Endothelial cell of umbilical vein (primary cell): ENCODE data around the gene TTC36. TPM values are rescaled to one million over a fixed set of nuclear protein-coding genes. Genes with fewer than 3 reads are reported as not detected.

ENCODE experiments used
- BruUV-seq: library from RNA; stranded (reverse); fragments of 400-500 nt; replicated peaks from 2 replicates; lab custom pipeline; 2021; lab: Mats Ljungman, UMichigan
- CTCF ChIA-PET: fragments of 300-600, 350-600 bp; sonication (Branson Sonifier 250); formaldehyde crosslinking; loops from one replicate; lab custom pipeline; 2021; ENCODE audit warnings: antibody characterized with exemption, inconsistent platforms; lab: Charles Lee
- POLR2A ChIA-PET: fragments of 300-600, 350-600 bp; sonication (Branson Sonifier 250); formaldehyde crosslinking; loops from one replicate; lab custom pipeline; 2021; ENCODE audit warnings: antibody characterized with exemption, inconsistent platforms; lab: Charles Lee
- DNase-seq: peaks from one replicate; pipeline ENCODE4 v3.0.0-alpha.2; 2011; ENCODE audit warnings: low read depth, low spot score
- FAIRE-seq: peaks from 2 replicates; lab custom pipeline; 2011; peaks lifted over from hg19 to GRCh38; lab: Jason Lieb, UNC
- H2AFZ ChIP-seq: 2 replicates; pipeline ENCODE4 v1.6.0; 2012; ENCODE audit warnings: low read depth, low read length, control low read depth, inconsistent platforms
- H3K27ac ChIP-seq: 2 replicates; pipeline ENCODE4 v1.5.1; 2011; ENCODE audit warnings: low read depth, mild to moderate bottlenecking, control low read depth, low read length, moderate library complexity; ENCODE audit not compliant: insufficient read depth
- H3K27me3 ChIP-seq, 2 experiments: 2 replicates each; pipeline versions ENCODE4 v1.6.0 to v1.6.1; 2011; ENCODE audit warnings: low read length in 2 of 2, mixed read lengths in 1 of 2; ENCODE audit not compliant: control insufficient read depth in 2 of 2, insufficient read depth in 2 of 2
- H3K36me3 ChIP-seq, 2 experiments: 2 replicates in 1 of 2; 3 replicates in 1 of 2; pipeline ENCODE4 v1.5.1; 2011; ENCODE audit warnings: low read length in 2 of 2, mild to moderate bottlenecking in 1 of 2, moderate library complexity in 1 of 2; ENCODE audit not compliant: control insufficient read depth in 2 of 2, insufficient read depth in 2 of 2; ENCODE audit errors: extremely low read depth in 1 of 2
- H3K4me1 ChIP-seq: 3 replicates; pipeline ENCODE4 v1.5.1; 2011; ENCODE audit warnings: mild to moderate bottlenecking, low read length; ENCODE audit not compliant: control insufficient read depth, insufficient read depth; ENCODE audit errors: extremely low read depth
- H3K4me2 ChIP-seq: 2 replicates; pipeline ENCODE4 v1.6.1; 2011; ENCODE audit warnings: low read length, control low read depth, mixed read lengths; ENCODE audit not compliant: insufficient read depth
- H3K4me3 ChIP-seq, 3 experiments: fragments of 200-600 bp in 1 of 3; sonication (generic), shearing (Covaris generic) in 1 of 3; replicated peaks in 1 of 3; 2 replicates each; pipeline ENCODE4 v1.5.1; 2011 to 2016; ENCODE audit warnings: control low read depth in 3 of 3, low read length in 3 of 3, mild to moderate bottlenecking in 2 of 3, inconsistent platforms in 1 of 3, low read depth in 1 of 3, moderate library complexity in 1 of 3; ENCODE audit not compliant: insufficient read depth in 1 of 3
- H3K79me2 ChIP-seq: 2 replicates; pipeline ENCODE4 v1.6.0; 2012; ENCODE audit warnings: low read length, inconsistent platforms; ENCODE audit not compliant: control insufficient read depth, insufficient read depth
- H3K9ac ChIP-seq: replicated peaks from 2 replicates; pipeline ENCODE3; 2011; ENCODE audit warnings: low read length, control low read depth; ENCODE audit not compliant: insufficient read depth; ENCODE audit errors: extremely low read depth
- H3K9me1 ChIP-seq: replicated peaks from 3 replicates; pipeline ENCODE4 v1.6.0; 2011; ENCODE audit warnings: mild to moderate bottlenecking, low read length; ENCODE audit not compliant: control insufficient read depth, insufficient read depth; ENCODE audit errors: extremely low read depth
- H3K9me3 ChIP-seq: replicated peaks from 2 replicates; pipeline ENCODE4 v1.5.1; 2012; ENCODE audit warnings: low read length, inconsistent platforms; ENCODE audit not compliant: control insufficient read depth, insufficient read depth
- H4K20me1 ChIP-seq: replicated peaks from 2 replicates; pipeline ENCODE3; 2011; ENCODE audit warnings: mild to moderate bottlenecking, low read length; ENCODE audit not compliant: control insufficient read depth, insufficient read depth; ENCODE audit errors: extremely low read depth
- EZH2 ChIP-seq: IDR thresholded peaks from 2 replicates; pipeline ENCODE4 v1.6.1; 2012; ENCODE audit warnings: borderline replicate concordance, low read depth, mild to moderate bottlenecking, moderate library complexity, low read length, inconsistent platforms; ENCODE audit not compliant: severe bottlenecking
- JUN ChIP-seq: IDR thresholded peaks from 2 replicates; pipeline ENCODE4 v1.6.1; 2011; ENCODE audit warnings: borderline replicate concordance, low read depth; ENCODE audit not compliant: insufficient read length, insufficient read depth
- MYC ChIP-seq: IDR thresholded peaks from one replicate; pipeline ENCODE4 v1.6.1; 2011; ENCODE audit warnings: mild to moderate bottlenecking, low read depth, low read length
- POLR2A ChIP-seq: IDR thresholded peaks from 2 replicates; pipeline ENCODE4 v1.6.1; 2012; ENCODE audit warnings: low read depth, mild to moderate bottlenecking, control low read depth, low read length
- POLR2AphosphoS5 ChIP-seq: IDR thresholded peaks from 2 replicates; pipeline ENCODE4 v1.6.1; 2012; ENCODE audit warnings: low read depth, mild to moderate bottlenecking, control low read depth, low read length, moderate library complexity; ENCODE audit not compliant: insufficient read depth
- dilution Hi-C: fragments of 300-500 bp; cut with MboI; formaldehyde crosslinking; loops from one replicate; pipeline ENCODE4 v1.15.0; 2019; ENCODE audit warnings: low sequenced_read_pairs; ENCODE audit not compliant: extremely low pct_ligation_motif_present
- intact Hi-C: fragments of 100-400 bp; cut with micrococcal nuclease; formaldehyde crosslinking; loops from one replicate; pipeline ENCODE4 v1.10.0; 2022
- polyA plus RNA-seq, 4 experiments: library from polyadenylated mRNA; depleted of rRNA in 3 of 4; stranded (reverse) in 3 of 4; unstranded in 1 of 4; fragments of >200 nt; gene quantifications; 2 replicates each; pipeline versions ENCODE4 v1.2.1 to v1.2.3, GENCODE V29; 2011 to 2012; ENCODE audit warnings: missing spikeins in 1 of 4
- total RNA-seq: library from RNA; stranded (reverse); gene quantifications from 2 replicates; pipeline ENCODE4 v1.2.3, GENCODE V29; 2021
- TF ChIP-seq, protein P1 (sequence below): IDR thresholded peaks from 2 replicates; pipeline ENCODE4 v1.6.1; 2011; ENCODE audit not compliant: insufficient read depth, insufficient read length

The TTC36 gene
- total and polyA plus RNA-seq, 2 donors (not counting 3 experiments of a cell fraction or from before 2014, with no cell fraction given): 0.60 TPM; not detected in 1

DNA sequence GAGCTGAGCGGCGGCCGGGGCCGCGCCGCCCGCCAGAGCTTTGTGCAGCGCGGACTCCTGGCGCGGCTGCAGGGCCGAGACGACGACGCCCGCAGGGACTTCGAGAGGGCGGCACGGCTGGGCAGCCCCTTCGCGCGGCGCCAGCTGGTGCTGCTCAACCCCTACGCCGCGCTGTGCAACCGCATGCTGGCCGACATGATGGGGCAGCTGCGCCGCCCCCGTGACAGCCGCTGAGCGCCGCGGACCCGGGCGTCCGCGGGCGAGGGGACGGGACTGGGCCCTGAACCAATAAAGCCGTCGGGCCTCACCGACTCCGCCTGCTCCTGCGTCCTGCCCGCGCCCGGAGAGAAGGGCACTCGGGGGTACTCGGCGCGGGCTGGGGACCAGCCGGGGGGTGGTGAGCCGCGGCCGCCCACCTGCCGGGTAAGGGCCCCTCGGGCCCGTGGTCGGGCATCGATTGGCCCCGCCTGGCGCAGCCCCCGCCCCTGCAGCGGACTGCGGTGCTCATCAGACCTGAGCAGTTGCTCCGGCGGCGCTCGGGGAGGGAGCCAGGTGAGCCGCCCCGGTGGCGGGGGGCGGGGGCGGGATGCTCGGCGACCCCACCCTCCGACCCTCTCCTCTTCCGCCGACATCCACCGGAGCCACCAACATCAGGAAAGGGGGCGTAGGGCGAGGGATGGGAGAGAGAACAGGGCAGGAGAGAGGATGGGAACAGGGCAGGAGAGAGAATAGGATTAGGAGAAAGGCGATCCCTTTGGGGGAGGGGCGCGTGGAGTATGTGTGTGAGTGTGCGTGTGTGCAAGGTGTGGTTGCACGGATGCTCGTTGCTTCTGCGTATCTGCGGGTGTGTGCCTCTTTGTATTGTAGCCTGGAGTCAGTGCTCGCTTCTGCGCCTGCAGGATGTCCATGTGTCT is 3.7 kb downstream of the TTC36 start, which contains the start of gene TMEM25:
Gene TMEM25 (plus strand): TSS at position 510 of the 914 bp plus-strand sequence. CDS start 610 bp downstream, outside the sequence.
- FAIRE-seq: peak; percentile 75
- Histone ChIP-seq H3K9me1 (no peaks in the 10 kb centered on the region), H3K79me2 (no peaks in the 10 kb centered on the region), H3K9ac (peak within 1 kb of the TSS; percentile 62), H4K20me1 (no peaks in the 10 kb centered on the region), H3K4me1 (peaks cover 10% of the 10 kb centered on the region), H3K4me3 (peak within 1 kb of the TSS; percentile 19 to 78 (median 55)), H2AFZ (peak within 1 kb of the TSS; percentile 23), H3K36me3 (peaks cover 0 to 2% of the 10 kb centered on the region in 2 experiments), H3K27me3 (no peaks in the 10 kb centered on the region), H3K4me2 (peak within 1 kb of the TSS; percentile 31), H3K27ac (no peak within 1 kb of the TSS), H3K9me3 (no peaks in the 10 kb centered on the region)
- dilution Hi-C loops (no loop called here), intact Hi-C loops (loop anchor here (1.0 kb wide), 1 partner anchor 35 kb away; no protein-coding TSS in a partner anchor)
- ChIA-PET POLR2A (no interaction called here), CTCF (interaction anchor here (0.6 kb wide), 1 partner anchor 8 kb away, joined by 3 read pairs; no protein-coding TSS in a partner anchor)
- DNase-seq: peak; percentile 69
- TF ChIP-seq POLR2AphosphoS5 (peak; percentile 60), POLR2A (peak; percentile 26), MYC (no peak)
- BruUV-seq: no TSS peak

DNA sequence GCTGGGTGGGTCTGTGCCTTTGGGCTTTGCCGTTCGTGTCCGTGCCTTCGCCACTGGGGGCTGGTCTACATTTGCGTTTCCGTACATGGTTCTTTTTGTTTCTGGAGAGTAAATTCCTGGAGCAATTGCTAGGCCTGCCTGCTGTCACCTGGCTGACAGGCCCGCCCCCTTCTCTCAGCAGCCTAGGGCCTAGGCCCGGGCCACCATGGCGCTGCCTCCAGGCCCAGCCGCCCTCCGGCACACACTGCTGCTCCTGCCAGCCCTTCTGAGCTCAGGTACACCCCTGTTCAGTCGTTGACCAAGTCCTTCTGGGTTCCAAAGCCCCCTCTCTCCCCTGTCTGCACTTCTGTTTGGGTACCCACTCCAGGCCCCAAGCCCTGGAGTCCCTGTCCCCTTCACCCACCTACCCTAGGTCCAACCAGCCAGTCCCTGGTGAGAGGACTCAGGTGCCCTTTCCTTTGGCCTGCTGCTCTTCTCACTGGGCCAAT is 4.4 kb downstream of the TTC36 start:
- H3K9ac ChIP-seq: no peak overlapping the region
- no TSS peak for BruUV-seq
- H3K9me3 ChIP-seq: no peaks in the 10 kb centered on the region
- POLR2A ChIA-PET: no interaction called here
- CTCF ChIA-PET: no interaction called here
- H3K4me2 ChIP-seq: peak overlapping the region; percentile 31
- H3K4me1 ChIP-seq: peaks cover 10% of the 10 kb centered on the region
- no peak for FAIRE-seq
- H2AFZ ChIP-seq: peak overlapping the region; percentile 23
- TF ChIP-seq MYC: no peak
- TF ChIP-seq EZH2: no peak
- TF ChIP-seq, protein P1, sequence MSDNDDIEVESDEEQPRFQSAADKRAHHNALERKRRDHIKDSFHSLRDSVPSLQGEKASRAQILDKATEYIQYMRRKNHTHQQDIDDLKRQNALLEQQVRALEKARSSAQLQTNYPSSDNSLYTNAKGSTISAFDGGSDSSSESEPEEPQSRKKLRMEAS: no peak
- no peak for TF ChIP-seq JUN
- TF ChIP-seq POLR2A: no peak
- intact Hi-C loops: no loop called here
- no peaks in the 10 kb centered on the region for H3K27me3 ChIP-seq
- no peaks in the 10 kb centered on the region for H3K9me1 ChIP-seq
- H3K36me3 ChIP-seq: peaks cover 0 to 2% of the 10 kb centered on the region in 2 experiments
- dilution Hi-C loops: no loop called here
- no peaks in the 10 kb centered on the region for H4K20me1 ChIP-seq
- H3K79me2 ChIP-seq: no peaks in the 10 kb centered on the region
- no peak for DNase-seq
- peak overlapping the region in 2 of 3 experiments; percentile 55 to 78 for H3K4me3 ChIP-seq
- no peak overlapping the region for H3K27ac ChIP-seq
